ENCODE data around the gene SKI. TPM values are rescaled to one million over a fixed set of nuclear protein-coding genes. Genes with fewer than 3 reads are reported as not detected.
"Not testable (repeated sequence)": the region's sequence is repeated elsewhere in the genome, so short reads cannot be mapped to it uniquely, and the experiment has no call there.

Gene SKI
- total RNA-seq, 1 donor from 2014 or later: 55.7 TPM

GRCh38 chr1:2322581-2323211 is 94.6 kb downstream of the SKI start:
- no peaks in the 10 kb centered on the region for H3K9me3 Mint-ChIP-seq
- peak overlapping the region; percentile 81 for H3K27ac Mint-ChIP-seq
- no peak for TF ChIP-seq CTCF (conservative IDR thresholded peaks at IDR 0.05)
- H3K27me3 Mint-ChIP-seq: peaks cover 20% of the 10 kb centered on the region
- no peaks in the 10 kb centered on the region for H3K36me3 Mint-ChIP-seq
- H3K4me3 Mint-ChIP-seq: no peak overlapping the region
- no peak for DNase-seq (ENCODE audit: extremely low spot score, unreplicated experiment)
- H3K4me1 Mint-ChIP-seq (ENCODE audit: unreplicated experiment): peaks cover 6% of the 10 kb centered on the region

GRCh38 chr1:2323451-2323974 is 95.4 kb downstream of the SKI start:
- Mint-ChIP-seq H3K27ac (no peak overlapping the region), H3K4me3 (no peak overlapping the region), H3K27me3 (peaks cover 20% of the 10 kb centered on the region), H3K4me1 (ENCODE audit: unreplicated experiment) (peaks cover 6% of the 10 kb centered on the region), H3K9me3 (no peaks in the 10 kb centered on the region), H3K36me3 (no peaks in the 10 kb centered on the region)
- DNase-seq (ENCODE audit: extremely low spot score, unreplicated experiment): no peak
- TF ChIP-seq CTCF (conservative IDR thresholded peaks at IDR 0.05): no peak

- Mint-ChIP-seq H3K27me3 (peaks cover 20% of the 10 kb centered on the region), H3K4me3 (no peak overlapping the region), H3K27ac (no peak overlapping the region), H3K4me1 (ENCODE audit: unreplicated experiment) (peaks cover 6% of the 10 kb centered on the region), H3K9me3 (no peaks in the 10 kb centered on the region), H3K36me3 (no peaks in the 10 kb centered on the region)
- no peak for TF ChIP-seq CTCF (conservative IDR thresholded peaks at IDR 0.05)
- DNase-seq (ENCODE audit: extremely low spot score, unreplicated experiment): no peak
Observed at GRCh38 chr1:2324553-2325366, 96.6 kb downstream of the SKI start.

- no peak for TF ChIP-seq CTCF (conservative IDR thresholded peaks at IDR 0.05)
- H3K4me1 Mint-ChIP-seq (ENCODE audit: unreplicated experiment): peaks cover 13% of the 10 kb centered on the region
- no peak overlapping the region for H3K27ac Mint-ChIP-seq
- no peaks in the 10 kb centered on the region for H3K36me3 Mint-ChIP-seq
- no peaks in the 10 kb centered on the region for H3K9me3 Mint-ChIP-seq
- DNase-seq (ENCODE audit: extremely low spot score, unreplicated experiment): no peak
- H3K4me3 Mint-ChIP-seq: no peak overlapping the region
- H3K27me3 Mint-ChIP-seq: peaks cover 20% of the 10 kb centered on the region
Observed at GRCh38 chr1:2326524-2326923, 98.4 kb downstream of the SKI start.

GRCh38 chr1:2327162-2327561 is 99.0 kb downstream of the SKI start:
- H3K4me3 Mint-ChIP-seq; H3K36me3 Mint-ChIP-seq; H3K9me3 Mint-ChIP-seq; DNase-seq (ENCODE audit: extremely low spot score, unreplicated experiment): not testable (repeated sequence)
- peak overlapping the region; percentile 12 for H3K27ac Mint-ChIP-seq
- peaks cover 13% of the 10 kb centered on the region for H3K4me1 Mint-ChIP-seq (ENCODE audit: unreplicated experiment)
- H3K27me3 Mint-ChIP-seq: peaks cover 20% of the 10 kb centered on the region

- Mint-ChIP-seq H3K4me1 (ENCODE audit: unreplicated experiment) (peaks cover 13% of the 10 kb centered on the region), H3K9me3 (no peaks in the 10 kb centered on the region), H3K27me3 (peaks cover 20% of the 10 kb centered on the region), H3K27ac (no peak overlapping the region), H3K4me3 (no peak overlapping the region), H3K36me3 (no peaks in the 10 kb centered on the region)
- TF ChIP-seq CTCF (conservative IDR thresholded peaks at IDR 0.05): no peak
- DNase-seq (ENCODE audit: extremely low spot score, unreplicated experiment): no peak
Observed at GRCh38 chr1:2327841-2328240, 99.7 kb downstream of the SKI start.
